OCI-M2 (cell line): ENCODE results near the gene UNG.

ENCODE experiments used
- DNase-seq: peaks from one replicate; lab custom pipeline; 2025; ENCODE audit not compliant: unreplicated experiment; lab: John Stamatoyannopoulos, UW

The UNG gene

GRCh38 chr12:109088818-109089217 lies 8.6 kb upstream of the UNG start:
- no peak for DNase-seq

DNA sequence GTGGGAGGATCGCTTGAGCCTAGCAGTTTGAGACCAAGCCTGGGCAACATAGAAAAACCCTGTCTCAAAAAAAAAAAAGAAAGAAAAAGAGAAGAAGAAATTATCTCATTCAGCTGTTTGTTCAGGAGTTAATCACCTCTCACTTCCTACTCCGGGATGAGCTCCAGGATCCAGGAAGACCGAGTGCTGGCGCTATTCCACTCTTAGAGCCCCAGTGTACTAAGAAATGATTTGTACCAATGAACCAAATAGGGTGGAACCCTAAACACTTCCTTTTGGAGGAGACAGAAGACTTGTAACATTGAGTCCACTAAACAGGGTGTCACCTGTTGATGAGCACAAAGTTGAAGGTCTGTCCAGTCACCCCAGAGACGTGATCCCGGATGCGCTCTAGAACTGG lies 7.7 kb upstream of the UNG start:
- DNase-seq: no peak

GRCh38 chr12:109092497-109093021 lies 4.8 kb upstream of the UNG start:
- no peak for DNase-seq

DNA sequence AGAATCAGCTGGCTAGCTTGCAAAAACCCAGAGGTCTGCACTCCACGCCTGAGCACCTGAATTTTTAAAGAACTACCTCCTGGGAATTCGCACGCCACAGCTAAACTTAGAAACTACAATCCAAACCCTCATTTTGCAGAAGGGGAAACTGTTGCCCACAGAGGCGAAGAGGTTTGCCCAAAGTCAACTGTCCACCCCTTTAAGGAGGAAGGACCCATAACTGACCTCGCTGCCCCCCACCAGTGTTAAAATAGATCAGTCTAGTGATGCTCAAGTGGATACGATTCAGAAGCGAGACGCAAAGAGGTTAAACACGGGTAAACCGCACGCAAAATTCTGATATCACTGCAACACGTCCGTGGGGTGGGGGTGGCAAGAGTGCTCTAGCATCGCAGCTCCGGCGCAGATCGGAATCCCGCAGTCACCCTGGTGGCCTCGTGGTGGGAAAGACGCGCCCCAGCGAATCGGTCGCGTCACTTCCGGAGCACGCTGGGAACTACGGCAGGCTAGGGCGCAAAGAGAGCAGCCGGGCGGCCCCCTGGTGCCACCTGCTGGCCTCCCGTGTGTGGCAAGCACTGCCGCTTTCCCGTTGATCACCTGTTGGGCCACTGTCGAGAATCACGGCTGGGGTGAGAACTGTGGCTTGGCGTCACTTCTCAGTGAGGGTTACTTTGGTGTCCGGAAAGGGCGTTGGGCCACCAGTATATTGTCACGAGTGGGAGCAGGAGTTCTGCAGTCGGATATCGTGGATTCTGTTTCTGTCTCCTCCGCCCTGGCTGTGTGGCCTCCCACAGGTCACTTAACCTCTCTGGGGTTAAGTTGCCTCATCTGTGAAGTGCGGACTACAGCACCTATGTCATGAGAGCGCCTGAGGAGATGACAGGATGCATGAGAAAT lies 4.1 kb upstream of the UNG start, which contains the start of gene ALKBH2:
TSS of gene ALKBH2 (minus strand) at position 451 of the 897 bp plus-strand sequence. CDS start 686 bp downstream, outside the sequence.
- DNase-seq: peak; percentile 66

GRCh38 chr12:109097140-109097434 lies 310 bp upstream of the UNG start:
- no peak for DNase-seq

- no peak for DNase-seq
Measured at GRCh38 chr12:109098183-109098604, 797 bp downstream of the UNG start.

- DNase-seq: no peak
Measured at GRCh38 chr12:109098651-109099050, 1.3 kb downstream of the UNG start.

- no peak for DNase-seq
Measured at GRCh38 chr12:109099431-109100020, 2.1 kb downstream of the UNG start.

- no peak for DNase-seq
Measured at GRCh38 chr12:109100741-109101140, 3.3 kb downstream of the UNG start.

GRCh38 chr12:109102491-109102890 lies 5.1 kb downstream of the UNG start:
- no peak for DNase-seq

DNA sequence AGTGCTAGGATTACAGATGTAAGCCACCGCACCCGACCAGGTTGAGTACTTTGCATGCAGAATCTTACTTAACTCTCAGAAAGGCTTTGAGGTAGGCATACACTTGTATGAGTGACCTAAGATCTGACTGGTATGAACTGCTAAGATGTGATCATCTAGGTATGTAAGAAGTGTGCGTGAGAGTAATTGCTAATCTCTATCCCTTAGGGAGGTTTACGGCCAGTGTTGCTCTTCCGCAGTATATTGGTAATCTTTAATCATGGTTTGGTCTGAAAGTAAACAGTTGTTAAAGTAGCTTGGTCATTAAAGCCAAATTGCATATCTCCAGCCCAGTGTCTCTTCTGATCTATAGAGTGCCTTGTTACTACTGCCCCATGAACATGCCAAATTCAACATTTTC lies 7.8 kb downstream of the UNG start:
- DNase-seq: no peak

- DNase-seq: no peak
Measured at GRCh38 chr12:109109746-109110350, 12.5 kb downstream of the UNG start.

GRCh38 chr12:109110988-109111495 lies 13.6 kb downstream of the UNG start:
- no peak for DNase-seq

DNA sequence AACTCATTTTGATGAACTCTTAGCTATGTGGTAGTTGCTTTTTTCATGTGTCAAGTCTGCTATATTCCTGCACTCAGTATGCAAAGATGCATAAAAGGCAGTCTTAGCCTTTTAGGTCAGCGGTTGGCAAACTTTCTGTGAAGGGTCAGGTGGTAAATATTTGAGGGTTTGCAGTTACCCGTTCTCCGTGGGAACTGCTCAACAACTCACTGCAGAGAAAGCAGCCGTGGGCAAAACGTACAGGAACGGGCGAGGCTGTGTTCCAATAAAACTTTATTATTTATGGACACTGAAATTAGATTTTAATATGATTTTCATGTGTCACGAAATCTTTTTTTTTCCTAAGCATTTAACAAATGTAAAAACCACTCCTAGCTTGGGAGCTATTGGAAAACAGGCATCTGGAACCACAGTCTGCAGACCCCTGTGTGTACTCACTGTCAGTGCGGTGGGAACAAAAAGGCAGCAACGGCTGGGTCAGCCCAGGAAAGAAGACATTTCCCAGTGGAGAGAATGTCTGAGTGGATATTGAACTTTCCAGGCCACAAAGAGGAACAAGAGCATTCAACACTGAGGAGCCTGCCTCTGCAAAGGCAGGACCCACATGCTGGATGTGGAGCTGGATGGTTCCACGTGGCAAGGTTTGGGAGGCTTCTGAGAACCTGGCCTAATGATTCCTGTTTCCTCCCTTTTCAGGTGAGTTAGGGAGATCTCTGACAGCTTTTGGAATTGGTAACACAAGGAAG lies 15.5 kb downstream of the UNG start:
- DNase-seq: no peak

GRCh38 chr12:109113661-109114321 lies 16.4 kb downstream of the UNG start:
- no peak for DNase-seq

GRCh38 chr12:109114644-109115043 lies 17.2 kb downstream of the UNG start:
- DNase-seq: no peak

DNA sequence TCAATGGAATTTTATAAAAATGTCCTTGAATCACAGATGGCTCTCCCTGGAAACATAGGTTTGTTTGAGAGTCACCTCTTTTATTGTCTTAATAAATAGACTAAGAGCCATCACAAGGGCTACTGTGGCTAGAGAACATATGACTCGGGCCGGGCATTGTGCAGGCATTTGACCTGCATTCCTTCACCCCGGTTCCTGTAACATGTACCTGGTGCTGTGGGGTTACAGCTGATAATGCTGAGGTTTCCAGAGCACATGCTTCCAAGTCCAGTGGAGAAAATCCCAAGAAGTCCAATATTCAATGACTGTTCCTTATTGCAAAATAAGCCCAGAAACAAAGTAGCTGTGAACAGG lies 18.0 kb downstream of the UNG start:
- no peak for DNase-seq

DNA sequence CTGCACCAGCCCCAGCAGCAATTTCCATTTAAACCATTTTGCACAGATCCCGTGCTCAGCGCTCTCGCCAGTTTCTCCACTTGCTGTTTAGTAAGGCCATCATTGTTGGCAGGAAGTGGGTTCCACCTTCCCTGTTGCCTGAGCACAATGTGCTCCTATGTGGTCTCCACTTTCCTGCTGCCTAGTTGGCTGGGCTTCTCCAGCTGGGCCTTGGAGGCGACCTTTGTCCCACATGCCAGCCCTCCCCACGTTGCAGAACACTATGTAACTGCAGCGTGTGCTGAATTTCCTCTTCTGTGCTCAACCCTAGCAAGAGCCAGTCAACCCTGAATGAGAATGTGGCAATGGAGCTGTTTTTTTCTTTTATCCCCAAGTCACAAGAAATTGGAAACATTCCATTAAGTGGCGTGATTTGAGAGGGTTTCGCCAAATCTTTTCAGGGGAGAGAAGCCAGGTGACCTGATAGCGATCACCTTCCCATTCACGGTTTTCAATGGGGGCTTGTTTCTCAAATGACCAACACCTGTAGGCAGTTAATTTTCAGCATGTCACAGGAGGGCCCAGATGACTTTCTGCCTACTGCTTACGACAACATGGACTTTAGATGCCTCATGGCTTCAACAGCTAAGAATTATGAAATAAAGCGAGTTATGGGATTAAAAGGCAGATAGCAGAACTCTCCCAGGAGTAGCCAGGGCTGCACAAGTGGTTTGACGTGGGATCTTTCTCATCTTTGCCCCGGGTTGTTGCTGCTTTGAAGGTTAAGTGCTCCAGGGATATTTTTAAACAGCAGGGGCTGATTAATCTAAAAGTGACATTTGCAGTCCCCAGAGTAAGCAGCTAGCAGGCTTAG lies 18.6 kb downstream of the UNG start, which contains the start of gene ACACB:
TSS of gene ACACB (plus strand) at position 830 of the 853 bp plus-strand sequence. CDS start 22,819 bp downstream, outside the sequence.
- no peak for DNase-seq

DNA sequence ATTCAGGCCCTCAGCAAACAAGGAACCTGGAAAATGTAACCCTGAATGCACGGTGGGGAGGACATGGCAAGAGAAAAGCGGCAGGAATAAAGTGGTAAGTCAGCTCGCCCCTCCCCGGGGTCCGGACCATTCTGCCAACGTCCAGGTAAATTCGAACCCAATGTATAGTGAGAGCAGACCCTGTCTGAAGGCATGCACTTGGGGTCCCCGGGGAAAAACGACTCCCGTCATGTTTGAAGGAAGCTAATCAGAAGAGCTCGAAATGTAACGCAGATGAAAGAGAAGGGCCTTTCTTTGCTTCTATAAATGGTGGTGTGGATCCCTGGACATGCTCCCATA lies 19.2 kb downstream of the UNG start:
- DNase-seq: no peak

- DNase-seq: no peak
Measured at GRCh38 chr12:109120095-109120494, 22.7 kb downstream of the UNG start.
